Panc1 (cell line): ENCODE measurements around the gene ZNF121. TPM values are rescaled to one million over a fixed set of nuclear protein-coding genes. Genes with fewer than 3 reads are reported as not detected.

Experiments used
- ATAC-seq: fragments of 200-7000 bp; cut with Tn5 transposase; 2 replicates; pipeline ENCODE4 v1.9.1; 2020; ENCODE audit warnings: mild to moderate bottlenecking, moderate library complexity
- Bru-seq: library from RNA; stranded (reverse); fragments of 400-500 nt; gene quantifications from one replicate; lab custom pipeline; 2021; lab: Mats Ljungman, UMichigan
- BruChase-seq, 2 experiments: library from RNA; stranded (reverse); fragments of 400-500 nt; gene quantifications; one replicate each; lab custom pipeline; 2021; lab: Mats Ljungman, UMichigan
- BruUV-seq: library from RNA; stranded (reverse); fragments of 400-500 nt; replicated peaks from 2 replicates; lab custom pipeline; 2021; lab: Mats Ljungman, UMichigan
- CTCF ChIA-PET: fragments of 300-600 bp; sonication (Branson Sonifier 250); formaldehyde crosslinking; loops from one replicate; lab custom pipeline; 2022; ENCODE audit warnings: antibody characterized with exemption; lab: Charles Lee
- POLR2A ChIA-PET: fragments of 300-600 bp; sonication (Branson Sonifier 250); formaldehyde crosslinking; loops from one replicate; lab custom pipeline; 2022; ENCODE audit warnings: antibody characterized with exemption; lab: Charles Lee
- DNase-seq: peaks from one replicate; pipeline ENCODE4 v3.0.0-alpha.2; 2010; ENCODE audit warnings: low read depth, low spot score
- H3K27ac ChIP-seq: 2 replicates; pipeline ENCODE4 v1.5.1; 2011; ENCODE audit warnings: mild to moderate bottlenecking, low read length, inconsistent platforms
- H3K27me3 ChIP-seq: fragments of 200-500 bp; sonication (Bioruptor generic); 2 replicates; pipeline ENCODE4 v1.6.0; 2014; ENCODE audit warnings: low read length, inconsistent platforms; ENCODE audit not compliant: control insufficient read depth, insufficient read depth
- H3K36me3 ChIP-seq: fragments of 200-500 bp; sonication (Bioruptor generic); 2 replicates; pipeline ENCODE4 v1.5.1; 2014; ENCODE audit warnings: inconsistent platforms, mild to moderate bottlenecking, low read length, moderate library complexity; ENCODE audit not compliant: control insufficient read depth, insufficient read depth
- H3K4me1 ChIP-seq: 2 replicates; pipeline ENCODE4 v1.5.1; 2011; ENCODE audit warnings: inconsistent platforms, mild to moderate bottlenecking, low read length, moderate library complexity; ENCODE audit not compliant: control insufficient read depth, insufficient read depth
- H3K4me3 ChIP-seq, 2 experiments: 2 replicates each; pipeline ENCODE4 v1.5.1; 2011 to 2012; ENCODE audit warnings: low read depth in 2 of 2, low read length in 2 of 2, mild to moderate bottlenecking in 2 of 2, inconsistent platforms in 1 of 2, moderate library complexity in 1 of 2
- H3K9me3 ChIP-seq: fragments of 200-500 bp; sonication (Bioruptor generic); 2 replicates; pipeline ENCODE4 v1.5.1; 2014; ENCODE audit warnings: low read depth, mild to moderate bottlenecking, inconsistent platforms, low read length, moderate library complexity; ENCODE audit not compliant: control insufficient read depth, insufficient read depth
- CTCF ChIP-seq: fragments of 450-650 bp; IDR thresholded peaks from 2 replicates; pipeline ENCODE4 v1.5.1; 2017; ENCODE audit warnings: mild to moderate bottlenecking
- POLR2AphosphoS5 ChIP-seq: IDR thresholded peaks from 2 replicates; pipeline ENCODE4 v1.6.1; 2012; ENCODE audit warnings: mild to moderate bottlenecking, low read depth, low read length, moderate library complexity
- REST ChIP-seq, 2 experiments: IDR thresholded peaks; 2 replicates each; pipeline ENCODE4 v1.6.1; 2011 to 2012; ENCODE audit warnings: low read depth in 2 of 2, control low read depth in 1 of 2, low read length in 1 of 2, mild to moderate bottlenecking in 1 of 2, moderate library complexity in 1 of 2; ENCODE audit not compliant: insufficient read depth in 1 of 2
- SIN3A ChIP-seq: IDR thresholded peaks from 2 replicates; pipeline ENCODE4 v1.6.1; 2012; ENCODE audit warnings: low read depth, mild to moderate bottlenecking, low read length, moderate library complexity, borderline replicate concordance; ENCODE audit not compliant: insufficient read depth
- TCF7L2 ChIP-seq: IDR thresholded peaks from 2 replicates; pipeline ENCODE4 v1.6.1; 2011; ENCODE audit warnings: mild to moderate bottlenecking, low read depth, low read length, inconsistent platforms
- in situ Hi-C: cut with HindIII; loops from 2 replicates; pipeline ENCODE4 v1.10.0; 2016; ENCODE audit warnings: low sequenced_read_pairs, low pct_unique_long_range_greater_than_20kb
- intact Hi-C: fragments of 100-400 bp; cut with micrococcal nuclease; formaldehyde crosslinking; loops from one replicate; pipeline ENCODE4 v1.10.0; 2022; ENCODE audit not compliant: unreplicated experiment
- long read RNA-seq: library from polyadenylated mRNA; unstranded; transcript quantifications from one replicate; pipeline ENCODE4 v2.0.0, GENCODE V29; 2021; ENCODE audit not compliant: unreplicated experiment
- polyA plus RNA-seq: library from polyadenylated mRNA; unstranded; fragments of >200 nt; gene quantifications from one replicate; pipeline ENCODE4 v1.2.1, GENCODE V29; 2012; ENCODE audit warnings: missing spikeins; ENCODE audit not compliant: insufficient read length
- total RNA-seq: library from RNA; stranded (reverse); gene quantifications from one replicate; pipeline ENCODE4 v1.2.1, GENCODE V29; 2021; ENCODE audit not compliant: unreplicated experiment

The ZNF121 gene
- total RNA-seq (48.4 TPM), Bru-seq, nascent RNA (percentile 95 among the genes with signal in this experiment), BruChase-seq, experiment 1, labeled RNA remaining after a 2-hour chase (percentile 99 among the genes with signal in this experiment), BruChase-seq, experiment 2, labeled RNA remaining after a 6-hour chase (percentile 97 among the genes with signal in this experiment)
- 3.6 TPM for polyA plus RNA-seq
- long read RNA-seq, partial matches to known transcripts: 1 of 19 reads
- long read RNA-seq, other reads (novel, unspliced or antisense): 16 of 19 reads

GRCh38 chr19:9584073-9584833 lies at the start of gene ZNF121:
Gene ZNF121 (minus strand): TSS chr19:9584504. CDS start chr19:9568097, 16,407 bp downstream.
- in situ Hi-C loops: no loop called here
- Histone ChIP-seq H3K36me3 (peaks cover 6% of the 10 kb centered on the region), H3K27me3 (no peaks in the 10 kb centered on the region), H3K4me1 (no peaks in the 10 kb centered on the region), H3K9me3 (peaks cover 14% of the 10 kb centered on the region; the same call in 1 of the 2 replicates), H3K27ac (peak within 1 kb of the TSS; percentile 96), H3K4me3 (peak within 1 kb of the TSS; percentile 90 to 97)
- ATAC-seq (peak; percentile 94), DNase-seq (peak; percentile 43)
- intact Hi-C loops: loop anchor here (10.0 kb wide), 2 partner anchors 211 to 269 kb away; no protein-coding TSS in a partner anchor
- TF ChIP-seq SIN3A (no peak), POLR2AphosphoS5 (peak; percentile 95), REST (IDR thresholded peaks at IDR 0.05; ENCODE audit: insufficient read depth in 1 of 2, low read depth in 2 of 2, low read length in 1 of 2) (0 out of 4 replicates have a peak, but pooled peaks of 1 of the 2 experiments have one; percentile 22), TCF7L2 (no peak), CTCF (no peak)
- TSS peak; percentile 92 for BruUV-seq
- CTCF ChIA-PET: no interaction called here
- POLR2A ChIA-PET: interaction anchor here (0.9 kb wide), 1 partner anchor 55 kb away, joined by 11 read pairs; no protein-coding TSS in a partner anchor

GRCh38 chr19:9627856-9628255 lies 43.6 kb upstream of the ZNF121 start:
- no peaks in the 10 kb centered on the region for H3K27me3 ChIP-seq
- no peaks in the 10 kb centered on the region for H3K4me1 ChIP-seq
- ChIA-PET POLR2A (no interaction called here), CTCF (no interaction called here)
- no peak for DNase-seq
- H3K27ac ChIP-seq: no peak overlapping the region
- intact Hi-C loops (no loop called here), in situ Hi-C loops (no loop called here)
- H3K9me3 ChIP-seq: no peaks in the 10 kb centered on the region
- TF ChIP-seq TCF7L2 (no peak), SIN3A (no peak), CTCF (no peak), REST (IDR thresholded peaks at IDR 0.05; ENCODE audit: insufficient read depth in 1 of 2, low read depth in 2 of 2, low read length in 1 of 2) (no peak), POLR2AphosphoS5 (no peak)
- no peak overlapping the region for H3K4me3 ChIP-seq
- H3K36me3 ChIP-seq: no peaks in the 10 kb centered on the region
- BruUV-seq: no TSS peak
- no peak for ATAC-seq
